Glomerular visceral epithelial cell (primary cell): Measurements from ENCODE around the gene CTDP1.

Source experiments
- DNase-seq: peaks from one replicate; pipeline ENCODE4 v3.0.0-alpha.2; 2016; ENCODE audit errors: extremely low spot score

The CTDP1 gene

GRCh38 chr18:79765491-79766245 lies 86.1 kb downstream of the CTDP1 start:
- no peak for DNase-seq

- DNase-seq = no peak
Observed at GRCh38 chr18:79766308-79766707, 86.7 kb downstream of the CTDP1 start.

- no peak for DNase-seq
Observed at GRCh38 chr18:79768745-79769144, 89.1 kb downstream of the CTDP1 start.

- no peak for DNase-seq
Observed at GRCh38 chr18:79769698-79770500, 90.3 kb downstream of the CTDP1 start.

- no peak for DNase-seq
Observed at GRCh38 chr18:79770501-79770815, 90.9 kb downstream of the CTDP1 start.

- DNase-seq = no peak
Observed at GRCh38 chr18:79770826-79771225, 91.2 kb downstream of the CTDP1 start.

- no peak for DNase-seq
Observed at GRCh38 chr18:79771446-79772107, 92.0 kb downstream of the CTDP1 start.

GRCh38 chr18:79772108-79772864 lies 92.7 kb downstream of the CTDP1 start:
- no peak for DNase-seq

- DNase-seq = no peak
Observed at GRCh38 chr18:79772865-79773696, 93.5 kb downstream of the CTDP1 start.

GRCh38 chr18:79774111-79774510 lies 94.5 kb downstream of the CTDP1 start:
- DNase-seq = no peak

GRCh38 chr18:79775441-79776221 lies 96.0 kb downstream of the CTDP1 start:
- no peak for DNase-seq

- DNase-seq = no peak
Observed at GRCh38 chr18:79776674-79777073, 97.1 kb downstream of the CTDP1 start.

GRCh38 chr18:79778291-79778791 lies 98.7 kb downstream of the CTDP1 start:
- DNase-seq = no peak

GRCh38 chr18:79779021-79779699 lies 99.6 kb downstream of the CTDP1 start:
- no peak for DNase-seq

- DNase-seq = no peak
Observed at GRCh38 chr18:79779700-79780190, 100.1 kb downstream of the CTDP1 start.

- no peak for DNase-seq
Observed at GRCh38 chr18:79780547-79780946, 100.9 kb downstream of the CTDP1 start.

- DNase-seq = no peak
Observed at GRCh38 chr18:79781331-79781941, 101.8 kb downstream of the CTDP1 start.

GRCh38 chr18:79782566-79783308 lies 103.1 kb downstream of the CTDP1 start:
- DNase-seq = no peak
